HepG2 (cell line): ENCODE data around the gene RELB. TPM values are rescaled to one million over a fixed set of nuclear protein-coding genes. Genes with fewer than 3 reads are reported as not detected.

Experiments used
- CENPT ChIP-seq: sonication (generic); formaldehyde crosslinking; IDR thresholded peaks from 2 replicates; pipeline ENCODE4 v1.8.0; 2022; ENCODE audit warnings: low read depth, mild to moderate bottlenecking, moderate library complexity, missing genetic modification reagents
- ELF4 ChIP-seq: sonication (generic); formaldehyde crosslinking; IDR thresholded peaks from 2 replicates; pipeline ENCODE4 v1.5.0; 2020; ENCODE audit warnings: missing genetic modification reagents, mild to moderate bottlenecking, moderate library complexity, borderline replicate concordance
- ESRRA ChIP-seq: sonication (generic); formaldehyde crosslinking; IDR thresholded peaks from 2 replicates; pipeline ENCODE4 v1.5.1; 2020; ENCODE audit warnings: mild to moderate bottlenecking, low read depth, missing genetic modification reagents
- MTA3 ChIP-seq: sonication (generic); formaldehyde crosslinking; IDR thresholded peaks from 2 replicates; pipeline ENCODE4 v1.4.0; 2020; ENCODE audit warnings: missing genetic modification reagents
- PCBP1 ChIP-seq: fragments of 200-400 bp; formaldehyde crosslinking; IDR thresholded peaks from 2 replicates; pipeline ENCODE4 v1.6.1; 2017; ENCODE audit warnings: mild to moderate bottlenecking, low read depth, low read length, borderline replicate concordance
- U2AF1 ChIP-seq: fragments of 200-400 bp; formaldehyde crosslinking; optimal IDR thresholded peaks from 2 replicates; pipeline ENCODE3; 2017; ENCODE audit warnings: mild to moderate bottlenecking, low read depth, low read length
- ZBED4 ChIP-seq: sonication (generic); formaldehyde crosslinking; IDR thresholded peaks from 2 replicates; pipeline ENCODE4 v1.4.0; 2020; ENCODE audit warnings: missing genetic modification reagents, borderline replicate concordance
- ZBTB14 ChIP-seq: sonication (generic); formaldehyde crosslinking; IDR thresholded peaks from 2 replicates; pipeline ENCODE4 v1.4.0; 2020; ENCODE audit warnings: missing genetic modification reagents
- ZBTB43 ChIP-seq: sonication (generic); formaldehyde crosslinking; conservative IDR thresholded peaks from 2 replicates; pipeline ENCODE4 v1.4.0; 2020; ENCODE audit warnings: missing genetic modification reagents
- ZFP62 ChIP-seq: sonication (generic); formaldehyde crosslinking; IDR thresholded peaks from 2 replicates; pipeline ENCODE4 v1.4.0; 2020; ENCODE audit warnings: missing genetic modification reagents
- ZNF12 ChIP-seq: sonication (generic); formaldehyde crosslinking; IDR thresholded peaks from 2 replicates; pipeline ENCODE4 v1.5.0; 2020; ENCODE audit warnings: missing genetic modification reagents
- ZNF121 ChIP-seq: sonication (generic); formaldehyde crosslinking; IDR thresholded peaks from 2 replicates; pipeline ENCODE4 v1.5.0; 2020; ENCODE audit warnings: mild to moderate bottlenecking, missing genetic modification reagents
- ZNF549 ChIP-seq: sonication (generic); formaldehyde crosslinking; IDR thresholded peaks from 2 replicates; pipeline ENCODE4 v1.5.0; 2020; ENCODE audit warnings: missing genetic modification reagents
- ZNF609 ChIP-seq: sonication (generic); formaldehyde crosslinking; IDR thresholded peaks from 2 replicates; pipeline ENCODE4 v1.4.0; 2020; ENCODE audit warnings: mild to moderate bottlenecking, missing genetic modification reagents, borderline replicate concordance
- ZNF672 ChIP-seq: sonication (generic); formaldehyde crosslinking; IDR thresholded peaks from 2 replicates; pipeline ENCODE4 v1.8.1; 2022; ENCODE audit warnings: missing genetic modification reagents
- ZNF761 ChIP-seq: sonication (generic); formaldehyde crosslinking; conservative IDR thresholded peaks from 2 replicates; pipeline ENCODE4 v1.4.0; 2020; ENCODE audit warnings: mild to moderate bottlenecking, missing genetic modification reagents
- ZNF768 ChIP-seq: sonication (generic); formaldehyde crosslinking; IDR thresholded peaks from 2 replicates; pipeline ENCODE4 v1.4.0; 2020; ENCODE audit warnings: missing genetic modification reagents
- polyA plus RNA-seq, 8 experiments: library from polyadenylated mRNA; depleted of rRNA in 3 of 8; stranded (reverse) in 7 of 8; unstranded in 1 of 8; fragments of >200 nt; fragmentation: Illumina TruSeq in 4 of 8; extraction: Trizol in 4 of 8; gene quantifications; 2 replicates each; pipeline versions ENCODE4 v1.2.1 to v1.2.3, GENCODE V29; 2011 to 2016; ENCODE audit warnings: low read depth in 4 of 8, missing spikeins in 1 of 8, mixed read lengths in 1 of 8; ENCODE audit not compliant: insufficient read depth in 1 of 8
- total RNA-seq, 5 experiments: library from RNA; depleted of rRNA; stranded (reverse); fragments of >200 nt; fragmentation: Illumina TruSeq; extraction: Trizol; gene quantifications; 2 replicates each; pipeline ENCODE4 v1.2.3, GENCODE V29; 2016; ENCODE audit warnings: low read depth in 1 of 5

Gene RELB
- total and polyA plus RNA-seq, 2 of the 13 experiments (the other 11 are each of a cell fraction or from before 2014, with no cell fraction given): 1.9 to 3.5 TPM

- no peak for TF ChIP-seq CENPT
- TF ChIP-seq U2AF1: no peak
- no peak; the same call in 1 of the 2 replicates for TF ChIP-seq PCBP1
- no peak for TF ChIP-seq ZNF121 (CRISPR knock-in tag)
- no peak for TF ChIP-seq ZNF12 (CRISPR knock-in tag)
- no peak for TF ChIP-seq ZNF768 (CRISPR knock-in tag)
- no peak for TF ChIP-seq ESRRA
- TF ChIP-seq MTA3 (CRISPR knock-in tag): no peak
- TF ChIP-seq ZNF549: no peak
- TF ChIP-seq ZBTB43 (CRISPR knock-in tag): no peak
- TF ChIP-seq ZBED4 (CRISPR knock-in tag): no peak
- TF ChIP-seq ZNF672 (CRISPR knock-in tag): no peak
- TF ChIP-seq ZNF609 (CRISPR knock-in tag): no peak
- TF ChIP-seq ZBTB14: no peak
- TF ChIP-seq ZNF761 (CRISPR knock-in tag): no peak
- no peak for TF ChIP-seq ELF4 (CRISPR knock-in tag)
- no peak for TF ChIP-seq ZFP62
Observed at GRCh38 chr19:45001087-45001739, at the start of gene RELB (continued).
